Neural crest cell (in vitro differentiated cells): ENCODE results near the gene PYGM. TPM values are rescaled to one million over a fixed set of nuclear protein-coding genes. Genes with fewer than 3 reads are reported as not detected.

Source experiments
- DNase-seq: peaks from one replicate; pipeline ENCODE4 v3.0.0; 2021; ENCODE audit warnings: low read depth, mixed read lengths, low spot score
- H3K27ac Mint-ChIP-seq: one replicate; pipeline ENCODE4 v1.8.0; 2021; ENCODE audit warnings: mild to moderate bottlenecking, mixed read lengths; ENCODE audit not compliant: unreplicated experiment
- H3K27me3 Mint-ChIP-seq: 2 replicates; pipeline ENCODE4 v1.8.0; 2021; ENCODE audit warnings: low read depth, mild to moderate bottlenecking, mixed read lengths
- H3K36me3 Mint-ChIP-seq: 2 replicates; pipeline ENCODE4 v1.8.0; 2021; ENCODE audit warnings: low read depth, mild to moderate bottlenecking, mixed read lengths
- H3K4me1 Mint-ChIP-seq: 2 replicates; pipeline ENCODE4 v1.8.0; 2021; ENCODE audit warnings: mixed read lengths
- H3K4me3 Mint-ChIP-seq: one replicate; pipeline ENCODE4 v1.8.0; 2021; ENCODE audit warnings: mild to moderate bottlenecking, mixed read lengths
- H3K9me3 Mint-ChIP-seq: 2 replicates; pipeline ENCODE4 v1.8.0; 2021; ENCODE audit warnings: mixed read lengths
- total RNA-seq: library from RNA; stranded (reverse); gene quantifications from 2 replicates; pipeline ENCODE4 v1.2.1, GENCODE V29; 2021
- TF ChIP-seq, protein P1 (sequence below): fragments of 200-600 bp; sonication (generic); conservative IDR thresholded peaks from 2 replicates; pipeline ENCODE4 v1.5.0; 2021; ENCODE audit warnings: antibody characterized with exemption, mild to moderate bottlenecking

Gene PYGM
- total RNA-seq, 1 donor from 2014 or later: 1.2 TPM

DNA sequence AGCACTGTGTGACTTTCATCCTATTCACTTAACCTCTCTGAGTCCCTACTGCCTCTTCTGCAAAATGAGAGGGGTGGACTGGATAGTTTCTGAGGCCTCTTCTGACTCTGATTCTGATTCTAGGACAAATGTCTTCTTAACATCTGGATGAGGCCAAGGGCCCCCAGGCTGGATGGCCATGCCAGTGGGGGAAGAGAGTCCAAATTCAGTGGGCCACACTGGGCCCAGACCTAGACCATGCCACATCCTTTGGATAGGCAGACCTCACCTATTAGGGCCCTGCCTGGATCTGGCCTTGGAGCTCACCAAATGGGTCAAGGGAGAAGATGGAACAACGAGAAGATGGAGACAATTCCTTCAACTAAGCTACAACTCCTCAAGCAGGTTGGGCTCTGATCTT is 61.3 kb downstream of the PYGM start:
- H3K4me3 Mint-ChIP-seq: no peak overlapping the region
- H3K4me1 Mint-ChIP-seq: peaks cover 15% of the 10 kb centered on the region
- DNase-seq: no peak
- H3K27me3 Mint-ChIP-seq: peaks cover 35% of the 10 kb centered on the region
- no peak overlapping the region for H3K27ac Mint-ChIP-seq
- TF ChIP-seq, protein P1, sequence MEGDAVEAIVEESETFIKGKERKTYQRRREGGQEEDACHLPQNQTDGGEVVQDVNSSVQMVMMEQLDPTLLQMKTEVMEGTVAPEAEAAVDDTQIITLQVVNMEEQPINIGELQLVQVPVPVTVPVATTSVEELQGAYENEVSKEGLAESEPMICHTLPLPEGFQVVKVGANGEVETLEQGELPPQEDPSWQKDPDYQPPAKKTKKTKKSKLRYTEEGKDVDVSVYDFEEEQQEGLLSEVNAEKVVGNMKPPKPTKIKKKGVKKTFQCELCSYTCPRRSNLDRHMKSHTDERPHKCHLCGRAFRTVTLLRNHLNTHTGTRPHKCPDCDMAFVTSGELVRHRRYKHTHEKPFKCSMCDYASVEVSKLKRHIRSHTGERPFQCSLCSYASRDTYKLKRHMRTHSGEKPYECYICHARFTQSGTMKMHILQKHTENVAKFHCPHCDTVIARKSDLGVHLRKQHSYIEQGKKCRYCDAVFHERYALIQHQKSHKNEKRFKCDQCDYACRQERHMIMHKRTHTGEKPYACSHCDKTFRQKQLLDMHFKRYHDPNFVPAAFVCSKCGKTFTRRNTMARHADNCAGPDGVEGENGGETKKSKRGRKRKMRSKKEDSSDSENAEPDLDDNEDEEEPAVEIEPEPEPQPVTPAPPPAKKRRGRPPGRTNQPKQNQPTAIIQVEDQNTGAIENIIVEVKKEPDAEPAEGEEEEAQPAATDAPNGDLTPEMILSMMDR: no peak
- H3K9me3 Mint-ChIP-seq: no peaks in the 10 kb centered on the region
- no peaks in the 10 kb centered on the region for H3K36me3 Mint-ChIP-seq

DNA sequence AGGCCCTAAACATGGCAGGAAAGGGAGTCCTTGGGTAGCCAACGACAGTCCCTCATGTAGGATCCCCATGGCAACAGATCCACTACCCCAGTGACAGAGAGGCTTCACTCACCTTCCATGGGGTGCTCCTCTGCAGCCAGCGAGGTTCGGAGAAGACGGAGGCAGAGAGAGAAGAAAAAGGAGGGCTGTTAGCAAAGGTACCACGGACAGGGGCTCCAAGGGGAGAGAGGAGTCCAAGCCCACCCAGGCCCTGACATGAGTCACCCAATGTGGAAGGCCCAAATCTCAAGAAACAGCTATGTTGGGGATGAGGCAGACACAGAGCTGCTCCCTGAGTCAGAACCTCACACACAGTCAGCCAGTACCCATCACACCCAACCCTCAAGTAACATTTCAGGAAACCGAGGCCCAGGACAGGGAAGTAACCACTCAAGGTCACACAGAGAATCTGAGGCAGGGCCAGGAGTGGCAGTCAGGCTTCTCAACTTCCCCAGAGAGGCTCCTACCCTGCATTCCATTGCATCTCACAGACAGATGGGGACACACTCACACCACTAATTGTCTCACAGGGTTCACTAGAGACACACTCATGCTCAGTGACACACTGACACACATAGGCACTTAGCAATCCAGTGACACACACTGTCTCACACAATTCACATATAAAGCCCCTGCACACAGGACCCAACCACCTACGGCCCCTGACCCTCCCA is 62.0 kb downstream of the PYGM start:
- no peak overlapping the region for H3K27ac Mint-ChIP-seq
- peaks cover 37% of the 10 kb centered on the region for H3K27me3 Mint-ChIP-seq
- TF ChIP-seq, protein P1: no peak
- H3K9me3 Mint-ChIP-seq: no peaks in the 10 kb centered on the region
- H3K4me3 Mint-ChIP-seq: no peak overlapping the region
- peaks cover 17% of the 10 kb centered on the region for H3K4me1 Mint-ChIP-seq
- DNase-seq: no peak
- H3K36me3 Mint-ChIP-seq: no peaks in the 10 kb centered on the region

Other genes starting within 250 kb of the PYGM start
- gene SLC22A11, start 204.0 kb downstream of the PYGM start, total RNA-seq: 0.21 TPM in 1 of 2 replicates, not detected in the other
- gene SLC22A12, start 168.8 kb downstream of the PYGM start, total RNA-seq: not detected in 2 replicates
- 8.5 and 10.0 TPM in 2 replicates for gene NRXN2, start 36.8 kb downstream of the PYGM start, total RNA-seq
- 0.93 and 1.5 TPM in 2 replicates for gene RASGRP2, start 15.8 kb downstream of the PYGM start, total RNA-seq
- 578 and 592 TPM in 2 replicates for gene SF1, start 18.6 kb upstream of the PYGM start, total RNA-seq
- 13.1 and 14.6 TPM in 2 replicates for gene MAP4K2, start 43.2 kb upstream of the PYGM start, total RNA-seq
- gene MEN1, start 50.6 kb upstream of the PYGM start, total RNA-seq: 54.8 and 57.9 TPM in 2 replicates
- 3.0 and 3.5 TPM in 2 replicates for gene CDC42BPG, start 84.7 kb upstream of the PYGM start, total RNA-seq
- 74.2 and 77.2 TPM in 2 replicates for gene EHD1, start 118.6 kb upstream of the PYGM start, total RNA-seq
- gene ATG2A, start 157.2 kb upstream of the PYGM start, total RNA-seq: 24.1 and 24.8 TPM in 2 replicates
- 13.4 and 16.5 TPM in 2 replicates for gene PPP2R5B, start 164.7 kb upstream of the PYGM start, total RNA-seq
- not detected in 2 replicates for gene GPHA2, start 175.9 kb upstream of the PYGM start, total RNA-seq
- not detected in 2 replicates for gene MAJIN, start 212.1 kb upstream of the PYGM start, total RNA-seq
- gene BATF2, start 237.0 kb upstream of the PYGM start, total RNA-seq: 0.21 and 0.30 TPM in 2 replicates